Activated T-cell treated with anti-CD3 and anti-CD28 coated beads for 24 hours (primary cell): ENCODE measurements around the gene SOST.
"Not testable (repeated sequence)": the region's sequence is repeated elsewhere in the genome, so short reads cannot be mapped to it uniquely, and the experiment has no call there.

Experiments used
- DNase-seq: peaks from one replicate; pipeline ENCODE4 v3.0.0-alpha.2; 2020; ENCODE audit warnings: low read depth

SOST gene

GRCh38 chr17:43758497-43759174 lies at the start of gene SOST:
TSS of gene SOST (minus strand) at chr17:43758791. CDS start at chr17:43758741, 50 bp downstream.
- DNase-seq, result no peak

DNA sequence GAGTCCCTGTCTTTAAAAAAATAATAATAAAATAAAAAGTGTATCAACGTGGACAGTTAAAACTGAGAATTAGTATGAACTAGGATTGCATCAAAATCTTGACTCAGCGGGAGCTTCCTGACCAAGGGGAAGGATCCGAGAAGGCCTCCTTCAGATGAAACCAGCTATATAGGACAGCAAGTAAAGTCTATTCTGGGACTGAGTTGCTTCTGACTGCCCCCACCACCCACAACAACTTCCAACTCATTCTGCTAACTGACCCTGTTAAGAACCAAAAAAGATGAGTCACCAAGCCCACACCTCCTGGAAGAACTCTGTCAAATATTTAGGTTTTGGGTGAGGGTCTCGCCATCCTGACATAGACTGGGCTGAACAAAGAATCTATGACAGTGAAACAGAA lies 49.5 kb upstream of the SOST start:
- DNase-seq, result no peak

GRCh38 chr17:43805117-43805516 lies 46.5 kb upstream of the SOST start:
- no peak for DNase-seq

DNA sequence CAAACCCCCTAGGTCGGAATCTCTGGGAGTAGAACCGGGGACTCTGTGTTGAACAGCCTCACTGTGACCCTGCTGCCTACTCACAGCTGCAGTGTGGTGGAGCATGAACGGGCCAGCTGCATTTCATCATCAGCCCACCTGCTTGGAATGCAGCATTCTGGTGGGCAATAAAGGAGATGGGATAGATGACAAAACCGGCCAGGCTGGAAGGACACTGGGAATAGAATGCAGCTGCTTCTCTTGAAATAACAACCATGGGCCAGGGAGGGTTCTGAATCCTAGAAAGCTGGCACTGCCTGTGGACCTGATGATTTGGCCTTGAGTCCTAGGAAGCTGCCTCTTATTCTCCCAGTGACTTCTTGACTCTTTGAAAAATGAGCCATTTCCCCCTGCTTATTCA lies 45.2 kb upstream of the SOST start:
- DNase-seq, result no peak

GRCh38 chr17:43801844-43802243 lies 43.3 kb upstream of the SOST start:
- DNase-seq, result no peak

DNA sequence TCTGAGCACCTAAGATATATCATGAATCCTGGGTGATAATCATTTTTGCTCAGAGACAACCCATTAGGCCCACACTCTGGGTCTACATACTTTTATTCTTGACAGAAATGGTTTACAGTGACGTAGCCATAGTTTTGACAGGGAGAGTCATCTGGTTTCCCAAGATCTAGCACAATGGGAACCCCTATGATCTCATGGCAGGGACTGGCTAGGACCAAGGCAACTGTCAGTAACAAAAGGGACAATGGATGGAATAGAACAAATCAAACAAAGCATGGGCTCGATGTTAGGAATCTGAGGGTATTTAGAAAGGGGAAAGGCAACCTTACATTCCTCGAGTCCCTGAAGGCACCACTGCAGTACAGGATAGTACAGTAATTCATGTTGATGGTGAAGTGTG lies 42.1 kb upstream of the SOST start:
- DNase-seq, result no peak

DNA sequence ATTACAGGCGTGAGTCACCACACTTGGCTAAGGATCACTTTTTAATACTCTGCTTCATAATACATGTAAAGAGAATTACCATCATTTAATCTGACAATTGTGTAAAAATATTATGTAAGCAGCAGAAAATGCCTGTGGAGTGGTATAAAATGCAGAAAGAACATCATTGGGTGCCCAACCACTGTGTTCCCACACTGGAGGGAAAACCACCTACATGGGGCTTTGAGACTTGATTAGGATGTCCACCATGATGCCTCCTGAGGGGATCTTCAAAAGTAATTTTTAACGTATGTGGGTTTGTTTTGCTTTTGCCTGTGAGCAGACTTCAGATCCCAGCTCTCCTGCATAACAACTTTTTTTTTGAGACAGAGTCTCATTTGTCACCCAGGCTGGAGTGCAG lies 40.5 kb upstream of the SOST start:
- no peak for DNase-seq

- DNase-seq, result not testable (repeated sequence)
These were observed 39.4 kb upstream of the SOST start for GRCh38 chr17:43798024-43798423.

DNA sequence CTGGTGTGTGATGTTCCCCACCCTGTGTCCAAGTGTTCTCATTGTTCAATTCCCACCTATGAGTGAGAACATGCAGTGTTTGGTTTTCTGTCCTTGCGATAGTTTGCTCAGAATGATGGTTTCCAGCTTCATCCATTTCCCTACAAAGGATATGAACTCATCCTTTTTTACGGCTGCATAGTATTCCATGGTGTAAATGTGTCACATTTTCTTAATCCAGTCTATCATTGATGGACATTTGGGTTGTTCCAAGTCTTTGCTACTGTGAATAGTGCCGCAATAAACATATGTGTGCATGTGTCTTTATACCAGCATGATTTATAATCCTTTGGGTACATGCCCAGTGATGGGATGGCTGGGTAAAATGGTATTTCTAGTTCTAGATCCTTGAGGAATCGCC lies 34.1 kb upstream of the SOST start:
- not testable (repeated sequence) for DNase-seq

DNA sequence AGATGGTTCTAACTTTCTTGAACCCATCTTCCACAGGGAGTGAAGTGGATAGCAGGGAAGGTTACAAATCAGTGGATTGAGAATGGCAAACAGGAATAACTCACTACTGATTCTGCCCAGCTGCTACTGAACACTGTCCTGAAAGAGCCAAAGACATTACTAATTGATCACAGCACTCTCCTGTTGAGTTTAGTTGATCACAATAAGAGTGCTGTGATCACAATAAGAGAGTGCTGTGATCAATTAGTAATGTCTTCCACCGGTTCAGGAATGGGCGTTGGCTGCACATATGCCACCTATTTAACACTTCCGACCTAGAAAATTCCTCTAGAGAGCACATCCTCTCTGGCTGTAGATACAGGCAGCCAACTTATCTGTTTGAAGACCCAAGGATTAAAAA lies 33.0 kb upstream of the SOST start:
- no peak for DNase-seq

- no peak for DNase-seq
These were observed 31.8 kb upstream of the SOST start for GRCh38 chr17:43790311-43790940.

- no peak for DNase-seq
These were observed 30.9 kb upstream of the SOST start for GRCh38 chr17:43789482-43789881.

- DNase-seq, result no peak
These were observed 29.9 kb upstream of the SOST start for GRCh38 chr17:43788540-43788939.

- no peak for DNase-seq
These were observed 29.1 kb upstream of the SOST start for GRCh38 chr17:43787728-43788127.

- no peak for DNase-seq
These were observed 26.1 kb upstream of the SOST start for GRCh38 chr17:43784628-43785101.

DNA sequence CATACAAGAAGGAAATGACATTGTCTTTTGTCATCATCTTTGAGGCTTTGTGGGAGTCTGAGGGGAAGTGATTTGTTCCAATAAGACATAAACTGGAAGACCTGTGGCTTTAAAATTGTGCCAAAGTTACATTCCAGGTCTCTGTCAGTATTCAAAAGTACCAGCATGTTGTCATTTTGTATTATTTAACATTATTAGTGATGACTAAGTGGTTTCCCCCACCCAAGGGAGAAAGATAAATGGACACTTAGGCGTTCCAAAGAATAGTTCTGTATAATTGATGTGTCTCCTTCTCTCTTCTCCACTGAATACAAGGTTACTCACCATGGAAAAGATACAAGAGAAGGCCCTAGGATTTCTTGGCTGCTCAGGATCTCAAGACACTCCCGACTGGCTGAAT lies 25.5 kb upstream of the SOST start:
- DNase-seq, result no peak

DNA sequence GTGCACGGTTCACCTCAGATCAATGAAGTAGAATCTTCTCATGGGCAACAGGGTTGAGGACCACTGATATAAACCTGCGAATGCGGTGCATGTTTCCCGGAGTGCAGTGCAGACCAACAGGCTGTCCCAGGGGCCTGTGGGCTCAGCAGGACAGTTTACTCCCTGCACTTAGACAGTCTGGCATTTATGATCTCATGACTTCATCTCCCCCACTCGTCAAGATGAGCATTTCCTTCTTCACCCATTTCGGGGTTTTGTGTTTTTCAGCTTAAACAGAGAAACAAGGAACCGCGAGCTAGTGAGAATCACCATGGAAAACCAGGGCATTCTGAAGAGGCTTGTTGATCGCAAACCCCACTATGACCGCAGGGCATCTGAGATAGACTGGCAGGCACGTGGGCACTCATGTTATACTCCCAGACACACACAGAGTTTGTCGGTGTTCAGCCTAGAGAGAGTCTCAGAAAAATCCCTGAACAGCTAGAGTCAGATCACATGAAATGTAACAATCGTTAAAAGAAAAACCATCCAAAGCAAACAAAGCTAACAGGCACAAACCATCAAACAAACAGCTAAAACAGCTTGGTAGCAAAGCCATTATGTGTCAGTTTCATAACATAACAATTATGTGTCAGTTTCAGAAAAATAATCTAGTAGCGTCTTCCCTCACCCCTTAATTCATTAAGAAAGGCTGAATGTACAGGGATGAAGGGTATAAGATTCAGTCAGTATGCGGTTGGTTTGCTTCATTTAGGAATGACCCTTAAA lies 24.5 kb upstream of the SOST start:
- DNase-seq, result no peak

DNA sequence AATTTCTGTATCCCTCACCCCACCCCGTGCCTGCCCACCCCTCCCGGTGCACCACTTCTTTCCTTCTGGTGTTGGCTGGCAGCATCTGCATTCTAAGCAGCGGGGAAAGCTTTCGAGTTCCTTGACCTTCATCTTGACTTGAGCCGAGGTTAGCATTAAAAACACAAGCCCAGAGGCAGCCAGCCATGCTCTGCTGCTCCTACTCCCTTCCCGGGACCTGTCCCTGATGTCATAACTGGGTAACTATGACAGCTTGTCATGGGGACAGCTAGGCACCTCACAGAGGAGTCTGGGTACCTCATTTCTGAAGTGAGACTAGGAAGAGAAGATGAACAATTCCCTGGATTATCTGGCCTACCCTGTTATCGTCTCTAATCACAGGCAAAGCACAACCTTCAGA lies 21.5 kb upstream of the SOST start, which contains the start of gene CFAP97D1:
Gene CFAP97D1, plus strand, starts transcription at position 301 of the 400 bp plus-strand sequence. Its CDS starts 28 bp downstream, at position 329.
- DNase-seq, result no peak

- DNase-seq, result no peak
These were observed 20.8 kb upstream of the SOST start for GRCh38 chr17:43779145-43780125.

- peak; percentile 72 for DNase-seq
These were observed 19.9 kb upstream of the SOST start, which contains the start of gene DUSP3 for GRCh38 chr17:43778337-43779144. TSS of gene DUSP3 (minus strand) at chr17:43778977. CDS start at chr17:43778924, 53 bp downstream.
